KMS-11 (cell line): ENCODE data around the gene MACROD2.
"Not testable (repeated sequence)": the region's sequence is repeated elsewhere in the genome, so short reads cannot be mapped to it uniquely, and the experiment has no call there.

ENCODE experiments used
- H2AFZ ChIP-seq: fragments of 200-600 bp; sonication (generic); 2 replicates; pipeline ENCODE4 v1.6.1; 2016; ENCODE audit warnings: antibody characterized with exemption, mixed run types, low read depth
- H3K27ac ChIP-seq: fragments of 200-600 bp; sonication (generic); 2 replicates; pipeline ENCODE4 v1.6.1; 2016; ENCODE audit warnings: mild to moderate bottlenecking, mixed run types
- H3K27me3 ChIP-seq: fragments of 200-600 bp; sonication (generic); 2 replicates; pipeline ENCODE4 v1.6.1; 2017; ENCODE audit warnings: mild to moderate bottlenecking, low read depth, mixed run types, moderate library complexity; ENCODE audit not compliant: insufficient read depth
- H3K36me3 ChIP-seq: fragments of 200-600 bp; sonication (generic); 2 replicates; pipeline ENCODE4 v1.6.1; 2017; ENCODE audit warnings: mild to moderate bottlenecking, mixed run types; ENCODE audit not compliant: insufficient read depth
- H3K4me1 ChIP-seq: fragments of 200-600 bp; sonication (generic); 2 replicates; pipeline ENCODE4 v1.6.1; 2016; ENCODE audit warnings: mild to moderate bottlenecking, low read depth, mixed run types; ENCODE audit not compliant: poor library complexity, severe bottlenecking
- H3K4me2 ChIP-seq: fragments of 200-600 bp; sonication (generic); 2 replicates; pipeline ENCODE4 v1.7.0; 2016; ENCODE audit warnings: mild to moderate bottlenecking, mixed run types
- H3K4me3 ChIP-seq: fragments of 200-600 bp; sonication (generic); IDR thresholded peaks from 2 replicates; pipeline ENCODE4 v1.6.1; 2017; ENCODE audit warnings: low read depth, low read length, mixed read lengths; ENCODE audit not compliant: insufficient read depth
- H3K79me2 ChIP-seq: fragments of 200-600 bp; sonication (generic); 2 replicates; pipeline ENCODE4 v1.6.1; 2016; ENCODE audit warnings: low read depth, mixed run types; ENCODE audit not compliant: insufficient read depth
- H3K9ac ChIP-seq: fragments of 200-600 bp; sonication (generic); 2 replicates; pipeline ENCODE4 v1.6.1; 2016; ENCODE audit warnings: mild to moderate bottlenecking, mixed run types
- H4K20me1 ChIP-seq: fragments of 200-600 bp; sonication (generic); 2 replicates; pipeline ENCODE4 v1.6.1; 2016; ENCODE audit warnings: mild to moderate bottlenecking, mixed run types; ENCODE audit not compliant: insufficient read depth
- TF ChIP-seq, protein P1 (sequence below): fragments of 200-600 bp; sonication (generic); conservative IDR thresholded peaks from 2 replicates; pipeline ENCODE4 v1.6.1; 2017; ENCODE audit warnings: low read depth, mild to moderate bottlenecking, antibody characterized with exemption, low read length, moderate library complexity, mixed read lengths

Gene MACROD2

DNA sequence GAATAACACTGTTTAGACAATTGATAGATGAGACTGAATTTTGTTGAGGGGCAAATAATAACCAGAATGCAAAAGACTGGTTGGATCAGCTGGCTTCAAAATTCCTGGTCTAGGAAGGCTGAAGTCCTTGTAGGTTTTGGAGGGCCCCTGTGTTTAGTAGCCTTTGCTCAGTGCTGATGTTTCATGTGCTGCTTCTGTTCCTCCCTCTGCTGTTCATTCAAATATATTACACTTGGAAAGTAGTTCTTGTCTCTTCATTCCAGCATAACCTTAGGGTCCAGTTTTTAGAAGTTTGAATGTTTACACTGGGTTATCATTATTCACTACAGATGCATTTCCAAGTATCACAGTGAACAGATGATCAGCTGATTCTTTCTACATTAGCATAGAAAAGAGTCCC is 269.6 kb downstream of the MACROD2 start:
- Histone ChIP-seq H3K4me3 (no peak overlapping the region), H3K79me2 (no peaks in the 10 kb centered on the region), H4K20me1 (no peaks in the 10 kb centered on the region), H3K27ac (no peak overlapping the region), H3K9ac (no peak overlapping the region), H3K27me3 (no peaks in the 10 kb centered on the region), H3K4me2 (no peak overlapping the region), H3K4me1 (no peaks in the 10 kb centered on the region), H3K36me3 (no peaks in the 10 kb centered on the region), H2AFZ (no peak overlapping the region)
- TF ChIP-seq, protein P1, sequence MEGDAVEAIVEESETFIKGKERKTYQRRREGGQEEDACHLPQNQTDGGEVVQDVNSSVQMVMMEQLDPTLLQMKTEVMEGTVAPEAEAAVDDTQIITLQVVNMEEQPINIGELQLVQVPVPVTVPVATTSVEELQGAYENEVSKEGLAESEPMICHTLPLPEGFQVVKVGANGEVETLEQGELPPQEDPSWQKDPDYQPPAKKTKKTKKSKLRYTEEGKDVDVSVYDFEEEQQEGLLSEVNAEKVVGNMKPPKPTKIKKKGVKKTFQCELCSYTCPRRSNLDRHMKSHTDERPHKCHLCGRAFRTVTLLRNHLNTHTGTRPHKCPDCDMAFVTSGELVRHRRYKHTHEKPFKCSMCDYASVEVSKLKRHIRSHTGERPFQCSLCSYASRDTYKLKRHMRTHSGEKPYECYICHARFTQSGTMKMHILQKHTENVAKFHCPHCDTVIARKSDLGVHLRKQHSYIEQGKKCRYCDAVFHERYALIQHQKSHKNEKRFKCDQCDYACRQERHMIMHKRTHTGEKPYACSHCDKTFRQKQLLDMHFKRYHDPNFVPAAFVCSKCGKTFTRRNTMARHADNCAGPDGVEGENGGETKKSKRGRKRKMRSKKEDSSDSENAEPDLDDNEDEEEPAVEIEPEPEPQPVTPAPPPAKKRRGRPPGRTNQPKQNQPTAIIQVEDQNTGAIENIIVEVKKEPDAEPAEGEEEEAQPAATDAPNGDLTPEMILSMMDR = peak; percentile 31; the same call in 1 of the 2 replicates

DNA sequence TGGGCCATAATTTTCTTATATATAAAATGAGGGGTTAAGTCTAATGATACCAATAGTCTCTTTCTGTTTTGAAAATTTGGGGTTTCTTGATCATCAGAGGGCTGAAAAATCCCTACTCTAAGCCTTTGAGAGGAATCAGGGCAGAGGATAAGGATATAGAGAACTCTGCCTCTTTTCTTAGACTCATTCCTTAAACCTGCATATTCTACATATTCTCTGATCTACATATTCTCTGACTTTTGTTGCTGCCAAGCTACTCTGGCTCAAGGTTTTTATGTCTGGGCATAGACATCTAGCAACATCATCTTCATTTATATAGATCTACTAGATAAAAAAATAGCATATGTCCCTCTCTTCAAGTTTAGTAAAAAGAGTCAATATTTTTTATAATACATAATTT is 270.9 kb downstream of the MACROD2 start:
- no peaks in the 10 kb centered on the region for H3K36me3 ChIP-seq
- H2AFZ ChIP-seq = no peak overlapping the region
- no peak overlapping the region for H3K9ac ChIP-seq
- no peaks in the 10 kb centered on the region for H4K20me1 ChIP-seq
- no peak overlapping the region for H3K4me3 ChIP-seq
- H3K27me3 ChIP-seq = no peaks in the 10 kb centered on the region
- H3K4me1 ChIP-seq = no peaks in the 10 kb centered on the region
- H3K27ac ChIP-seq = no peak overlapping the region
- H3K79me2 ChIP-seq = no peaks in the 10 kb centered on the region
- TF ChIP-seq, protein P1 = no peak
- H3K4me2 ChIP-seq = no peak overlapping the region

DNA sequence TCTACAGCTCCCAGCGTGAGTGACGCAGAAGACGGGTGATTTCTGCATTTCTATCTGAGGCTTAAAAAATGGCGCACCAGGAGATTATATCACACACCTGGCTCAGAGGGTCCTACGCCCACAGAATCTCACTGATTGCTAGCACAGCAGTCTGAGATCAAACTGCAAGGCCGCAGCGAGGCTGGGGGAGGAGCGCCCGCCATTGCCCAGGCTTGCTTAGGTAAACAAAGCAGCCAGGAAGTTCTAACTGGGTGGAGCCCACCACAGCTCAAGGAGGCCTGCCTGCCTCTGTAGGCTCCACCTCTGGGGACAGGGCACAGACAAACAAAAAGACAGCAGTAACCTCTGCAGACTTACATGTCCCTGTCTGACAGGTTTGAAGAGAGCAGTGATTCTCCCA is 275.4 kb downstream of the MACROD2 start:
- H3K27me3 ChIP-seq, H3K9ac ChIP-seq, H3K4me3 ChIP-seq, H4K20me1 ChIP-seq, H3K4me2 ChIP-seq, H2AFZ ChIP-seq, H3K36me3 ChIP-seq, H3K27ac ChIP-seq, H3K4me1 ChIP-seq, H3K79me2 ChIP-seq: not testable (repeated sequence)

DNA sequence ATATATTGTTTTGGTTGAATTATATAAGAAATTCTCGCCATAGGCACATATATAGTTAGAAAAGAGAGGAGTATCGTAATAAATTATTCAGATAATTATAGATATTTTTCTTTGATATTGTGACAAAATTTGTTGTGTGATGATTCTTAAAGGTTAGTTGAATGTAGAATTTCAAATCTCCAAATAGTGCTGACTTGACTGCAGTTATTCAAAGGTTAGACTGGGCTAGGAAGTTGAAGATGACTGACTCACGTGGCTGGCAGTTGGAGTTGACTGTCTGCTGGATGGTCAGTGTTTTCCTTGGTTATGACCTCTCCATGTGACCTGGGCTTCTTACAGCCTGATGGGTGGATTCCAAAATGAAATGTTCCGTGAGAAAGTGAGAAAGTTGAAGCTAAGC is 286.8 kb downstream of the MACROD2 start:
- no peaks in the 10 kb centered on the region for H3K4me1 ChIP-seq
- no peak overlapping the region for H3K4me2 ChIP-seq
- H3K36me3 ChIP-seq = no peaks in the 10 kb centered on the region
- H3K27ac ChIP-seq = no peak overlapping the region
- no peaks in the 10 kb centered on the region for H3K79me2 ChIP-seq
- no peak overlapping the region for H3K4me3 ChIP-seq
- H3K27me3 ChIP-seq = no peaks in the 10 kb centered on the region
- no peak overlapping the region for H3K9ac ChIP-seq
- no peak overlapping the region for H2AFZ ChIP-seq
- H4K20me1 ChIP-seq = no peaks in the 10 kb centered on the region
- TF ChIP-seq, protein P1 = no peak

DNA sequence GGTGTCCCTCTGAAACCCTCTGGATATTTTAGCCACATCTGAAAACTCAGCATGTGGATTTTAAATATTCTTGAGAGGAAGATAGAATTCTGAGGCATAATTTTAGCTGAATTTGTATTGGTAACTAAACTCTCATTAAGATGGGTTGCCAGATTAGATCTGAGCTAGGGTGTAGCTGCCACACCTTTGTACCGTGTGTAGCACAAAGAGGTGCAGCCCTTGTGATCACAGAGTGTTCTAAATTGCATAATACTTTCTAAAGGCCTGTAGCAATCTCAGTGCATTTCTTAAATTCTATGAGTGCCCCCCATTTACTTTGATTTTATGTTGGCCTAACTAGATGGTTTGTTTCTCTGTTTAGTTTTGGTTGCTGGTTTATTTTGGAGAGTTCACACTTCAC is 289.1 kb downstream of the MACROD2 start:
- Histone ChIP-seq H3K36me3 (no peaks in the 10 kb centered on the region), H3K4me1 (no peaks in the 10 kb centered on the region)

More for the DNA sequence above, 289.1 kb downstream of the MACROD2 start:
- no peak overlapping the region for H3K4me2 ChIP-seq
- H3K4me3 ChIP-seq = no peak overlapping the region
- no peak overlapping the region for H3K27ac ChIP-seq
- no peak overlapping the region for H2AFZ ChIP-seq
- H3K9ac ChIP-seq = no peak overlapping the region
- H3K27me3 ChIP-seq = no peaks in the 10 kb centered on the region
- no peaks in the 10 kb centered on the region for H4K20me1 ChIP-seq
- TF ChIP-seq, protein P1 = no peak
- H3K79me2 ChIP-seq = no peaks in the 10 kb centered on the region
